SU-DHL-6 (cell line): ENCODE data around the gene TLL2.

ENCODE experiments used
- CTCF ChIP-seq: fragments of 200-600 bp; sonication (generic); IDR thresholded peaks from one replicate; pipeline ENCODE4 v1.5.1; 2017; ENCODE audit warnings: antibody characterized with exemption, mild to moderate bottlenecking, low read length, moderate library complexity; ENCODE audit not compliant: insufficient read depth, poor library complexity, severe bottlenecking
- EZH2phosphoT487 ChIP-seq: fragments of 200-600 bp; sonication (generic), shearing (Covaris generic); conservative IDR thresholded peaks from 2 replicates; pipeline ENCODE4 v1.6.1; 2018; ENCODE audit warnings: mild to moderate bottlenecking, antibody characterized with exemption, low read length, moderate library complexity, mixed read lengths

GRCh38 chr10:96395931-96396877, 117.5 kb downstream of the TLL2 start:
- no peak for TF ChIP-seq EZH2phosphoT487
- peak; percentile 87 for TF ChIP-seq CTCF
